ENCODE data around the gene PAK6.

PAK6 gene

GRCh38 chr15:40276927-40277326 lies 38.1 kb downstream of the PAK6 start:
- peaks cover 0 to 20% (median 14%) of the 10 kb centered on the region in 4 donors for H3K4me1 ChIP-seq
- H3K27ac ChIP-seq: no peak overlapping the region
- intact Hi-C loops (cut with DNase I; ENCODE audit: low total_unique reads): no loop called here
- no peak for DNase-seq
- no peaks in the 10 kb centered on the region for H3K9me3 ChIP-seq
- H3K36me3 ChIP-seq: peaks cover 0 to 11% (median 0%) of the 10 kb centered on the region in 3 donors
- TF ChIP-seq CTCF (IDR thresholded peaks at IDR 0.05): no peak
- H3K27me3 ChIP-seq: peaks cover 0 to 58% of the 10 kb centered on the region in 2 donors
- H3K4me3 ChIP-seq: no peak overlapping the region

- Histone ChIP-seq H3K9me3 (no peaks in the 10 kb centered on the region), H3K27ac (no peak overlapping the region), H3K27me3 (peaks cover 0 to 63% of the 10 kb centered on the region in 2 donors), H3K4me3 (no peak overlapping the region), H3K4me1 (peaks cover 0 to 25% (median 19%) of the 10 kb centered on the region in 4 donors), H3K36me3 (peaks cover 0 to 11% (median 0%) of the 10 kb centered on the region in 3 donors)
- no peak for TF ChIP-seq CTCF (IDR thresholded peaks at IDR 0.05)
- intact Hi-C loops (cut with DNase I; ENCODE audit: low total_unique reads): no loop called here
- DNase-seq: no peak
Observed at GRCh38 chr15:40277471-40277870, 38.6 kb downstream of the PAK6 start.

GRCh38 chr15:40278026-40278425 lies 39.2 kb downstream of the PAK6 start:
- no peak overlapping the region for H3K27ac ChIP-seq
- peaks cover 5 to 69% of the 10 kb centered on the region in 2 donors for H3K27me3 ChIP-seq
- peaks cover 0 to 31% (median 25%) of the 10 kb centered on the region in 4 donors for H3K4me1 ChIP-seq
- no peaks in the 10 kb centered on the region for H3K9me3 ChIP-seq
- intact Hi-C loops (cut with DNase I; ENCODE audit: low total_unique reads): loop anchor here (1.0 kb wide), 1 partner anchor 144 kb away; no protein-coding TSS in a partner anchor
- H3K36me3 ChIP-seq: peaks cover 0 to 11% (median 0%) of the 10 kb centered on the region in 3 donors
- H3K4me3 ChIP-seq: no peak overlapping the region
- no peak for DNase-seq
- no peak for TF ChIP-seq CTCF (IDR thresholded peaks at IDR 0.05)

- TF ChIP-seq CTCF (IDR thresholded peaks at IDR 0.05): peak; percentile 92 to 99
- intact Hi-C loops (cut with DNase I; ENCODE audit: low total_unique reads): loop anchor here (10.0 kb wide), 1 partner anchor 85 kb away; no protein-coding TSS in a partner anchor
- peak overlapping the region in 1 of 2 donors; percentile 7 for H3K4me3 ChIP-seq
- H3K36me3 ChIP-seq: no peaks in the 10 kb centered on the region
- peak; percentile 62 to 79 for DNase-seq
- peaks cover 0 to 38% (median 28%) of the 10 kb centered on the region in 4 donors for H3K4me1 ChIP-seq
- no peak overlapping the region for H3K27ac ChIP-seq
- H3K9me3 ChIP-seq: no peaks in the 10 kb centered on the region
- H3K27me3 ChIP-seq: peaks cover 6 to 83% of the 10 kb centered on the region in 2 donors
Observed at GRCh38 chr15:40279437-40280141, 40.7 kb downstream of the PAK6 start.

GRCh38 chr15:40280260-40281056 lies 41.6 kb downstream of the PAK6 start:
- no peaks in the 10 kb centered on the region for H3K36me3 ChIP-seq
- H3K4me3 ChIP-seq: no peak overlapping the region
- peaks cover 6 to 83% of the 10 kb centered on the region in 2 donors for H3K27me3 ChIP-seq
- peaks cover 0 to 36% (median 28%) of the 10 kb centered on the region in 4 donors for H3K4me1 ChIP-seq
- H3K9me3 ChIP-seq: no peaks in the 10 kb centered on the region
- H3K27ac ChIP-seq: no peak overlapping the region
- TF ChIP-seq CTCF (IDR thresholded peaks at IDR 0.05): no peak
- intact Hi-C loops (cut with DNase I; ENCODE audit: low total_unique reads): loop anchor here (10.0 kb wide), 1 partner anchor 84 kb away; no protein-coding TSS in a partner anchor
- DNase-seq: no peak

All from tibial artery (tissue), 4 donors.